GM21825 (cell line): Measurements from ENCODE around the gene COL4A2.
"Not testable (repeated sequence)": the region's sequence is repeated elsewhere in the genome, so short reads cannot be mapped to it uniquely, and the experiment has no call there.

Source experiments
- ATAC-seq: cut with Tn5 transposase; IDR thresholded peaks from one replicate; pipeline ENCODE4 v1.9.1; 2021; ENCODE audit warnings: mild to moderate bottlenecking, moderate library complexity; ENCODE audit not compliant: unreplicated experiment

Gene COL4A2

DNA sequence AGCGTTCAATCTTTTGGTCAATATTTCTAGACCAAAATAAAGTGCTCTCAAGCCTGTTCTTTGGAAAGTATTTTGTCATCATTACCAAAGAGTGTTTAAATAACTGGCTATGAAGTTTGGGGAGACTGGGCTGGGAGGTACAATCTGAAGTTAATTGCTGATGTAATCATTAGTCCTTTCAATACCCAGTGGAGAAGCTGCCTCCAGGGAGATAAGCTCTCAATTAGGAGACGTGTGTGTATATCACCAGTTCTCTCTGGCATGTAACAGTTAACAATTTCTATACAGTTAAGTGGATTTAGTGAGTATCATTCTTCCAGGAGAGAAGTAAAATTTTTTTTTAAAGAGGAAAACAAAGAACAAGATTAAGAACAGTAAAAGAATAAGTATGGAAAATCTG, 1.5 kb upstream of the COL4A2 start:
- ATAC-seq: no peak

DNA sequence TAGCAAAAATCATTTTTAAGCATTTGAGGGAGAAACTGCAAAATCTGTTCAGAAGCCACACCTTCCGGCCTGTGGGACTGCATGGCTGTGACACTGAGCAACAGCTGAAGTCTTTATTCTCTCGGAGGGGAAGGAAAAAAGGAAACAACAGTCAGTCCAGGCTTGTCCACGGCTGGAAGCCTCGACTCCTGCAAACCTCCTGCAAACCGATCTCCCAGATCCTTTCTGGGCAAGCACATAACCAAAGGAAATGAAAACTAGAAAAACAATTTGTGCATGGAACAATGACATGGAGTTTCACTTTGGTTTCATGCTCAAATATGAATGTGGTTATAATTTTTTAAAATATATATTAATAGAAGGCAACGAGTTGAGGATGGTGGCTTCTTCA, 1.1 kb upstream of the COL4A2 start:
- no peak for ATAC-seq

DNA sequence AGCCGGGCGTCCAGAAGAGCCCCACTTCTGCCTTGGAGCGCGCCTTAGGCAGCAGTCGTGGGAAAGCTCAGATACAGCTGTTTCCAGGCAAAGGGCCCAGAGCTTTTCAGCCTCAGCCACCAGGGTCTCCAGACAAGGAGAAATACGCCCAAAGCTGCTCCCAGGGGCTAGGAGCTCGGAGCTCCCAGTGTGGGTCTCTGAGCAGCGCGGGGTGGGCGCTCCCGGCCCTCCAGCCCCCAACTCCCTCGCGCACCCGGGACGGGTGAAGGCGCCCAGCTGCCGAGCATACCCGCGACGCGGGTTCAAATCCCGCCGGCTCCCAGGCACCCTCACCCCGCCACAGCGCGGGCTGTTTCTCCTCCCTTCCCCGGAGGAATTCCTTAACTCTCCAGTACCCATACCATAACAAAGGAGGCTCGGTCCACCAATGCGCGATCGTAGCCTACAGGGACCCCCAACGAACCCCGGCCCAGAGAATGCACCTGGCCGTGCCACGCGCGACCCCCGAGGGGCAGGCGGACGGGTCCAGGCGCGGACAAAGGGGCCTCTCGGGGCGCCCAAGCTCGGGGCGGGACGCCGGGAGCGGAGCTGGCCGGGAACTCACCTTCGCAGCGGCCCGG, 634 bp upstream of the COL4A2 start:
- no peak for ATAC-seq

DNA sequence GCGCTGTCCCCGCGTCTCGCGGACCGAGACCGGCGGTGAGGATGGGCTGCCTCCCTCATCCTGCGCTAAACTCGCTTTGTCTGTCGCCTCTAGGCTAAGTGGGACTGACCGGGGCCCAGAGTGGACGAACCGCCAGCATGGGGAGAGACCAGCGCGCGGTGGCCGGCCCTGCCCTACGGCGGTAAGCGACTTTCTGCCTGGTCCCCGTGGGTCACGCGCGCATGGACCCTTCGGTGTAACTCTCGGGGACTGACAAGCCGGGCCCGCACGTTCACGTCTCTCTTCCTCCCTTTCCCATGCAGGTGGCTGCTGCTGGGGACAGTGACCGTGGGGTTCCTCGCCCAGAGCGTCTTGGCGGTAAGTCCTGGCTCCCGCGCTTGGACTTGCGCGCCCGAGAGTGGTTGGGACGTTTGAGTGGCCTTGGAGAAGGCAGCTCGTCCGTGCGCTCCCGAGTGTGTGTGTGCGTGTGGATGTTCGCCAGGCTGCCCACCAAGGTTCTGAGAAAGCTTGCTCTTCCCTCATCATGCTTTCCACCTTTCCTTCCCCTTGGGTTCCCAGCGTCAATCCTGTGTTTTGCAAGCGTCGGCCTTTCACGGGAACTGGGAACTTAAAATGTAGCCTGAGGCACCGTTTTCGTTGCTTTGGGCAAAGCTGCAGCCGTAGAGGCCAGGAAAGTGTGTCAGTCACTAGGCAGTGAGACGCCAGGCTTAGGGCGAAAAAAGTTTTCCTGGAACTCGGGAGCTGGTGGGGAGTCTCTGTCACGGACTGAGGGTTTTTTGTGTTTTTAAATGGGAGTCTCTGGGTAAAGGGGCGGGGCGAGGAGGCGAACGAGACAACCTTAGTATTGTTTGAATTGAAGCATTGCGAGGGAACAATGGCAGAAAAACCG, 927 bp downstream of the COL4A2 start:
- ATAC-seq: no peak

DNA sequence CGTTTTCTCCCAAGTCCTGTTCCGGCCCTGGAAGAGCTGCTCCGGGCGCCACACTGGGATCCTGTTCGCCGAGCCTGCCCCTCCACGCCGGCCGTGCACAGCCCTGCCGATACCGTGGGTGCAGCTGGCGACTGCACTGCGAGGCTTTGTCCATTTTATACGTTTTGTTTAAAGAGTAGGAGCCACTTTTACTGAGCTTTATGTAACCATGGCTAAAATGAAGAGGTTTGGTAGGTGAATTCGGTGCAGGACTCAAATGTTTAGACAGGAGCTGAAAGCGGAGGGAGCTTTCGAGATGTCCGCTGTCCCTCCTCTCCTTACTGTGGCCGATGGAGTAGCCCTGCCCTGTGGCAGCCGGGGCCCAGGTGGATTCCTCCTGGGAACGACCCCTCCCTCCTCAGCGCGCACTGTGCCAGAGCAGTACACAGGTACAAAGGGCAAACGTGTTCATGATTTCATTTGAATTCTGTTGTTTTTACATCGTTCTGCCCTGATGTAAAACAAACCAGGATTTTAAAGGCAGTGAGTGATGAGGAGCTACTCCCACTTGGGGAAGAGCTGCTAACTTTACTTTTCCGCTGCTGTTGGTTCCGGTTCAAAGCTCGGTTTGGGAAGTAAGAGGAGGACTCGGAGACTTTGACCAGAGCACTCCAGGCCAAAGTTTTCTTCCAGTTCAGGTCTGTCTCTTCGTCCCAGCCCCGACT, 1.7 kb downstream of the COL4A2 start:
- ATAC-seq: no peak

DNA sequence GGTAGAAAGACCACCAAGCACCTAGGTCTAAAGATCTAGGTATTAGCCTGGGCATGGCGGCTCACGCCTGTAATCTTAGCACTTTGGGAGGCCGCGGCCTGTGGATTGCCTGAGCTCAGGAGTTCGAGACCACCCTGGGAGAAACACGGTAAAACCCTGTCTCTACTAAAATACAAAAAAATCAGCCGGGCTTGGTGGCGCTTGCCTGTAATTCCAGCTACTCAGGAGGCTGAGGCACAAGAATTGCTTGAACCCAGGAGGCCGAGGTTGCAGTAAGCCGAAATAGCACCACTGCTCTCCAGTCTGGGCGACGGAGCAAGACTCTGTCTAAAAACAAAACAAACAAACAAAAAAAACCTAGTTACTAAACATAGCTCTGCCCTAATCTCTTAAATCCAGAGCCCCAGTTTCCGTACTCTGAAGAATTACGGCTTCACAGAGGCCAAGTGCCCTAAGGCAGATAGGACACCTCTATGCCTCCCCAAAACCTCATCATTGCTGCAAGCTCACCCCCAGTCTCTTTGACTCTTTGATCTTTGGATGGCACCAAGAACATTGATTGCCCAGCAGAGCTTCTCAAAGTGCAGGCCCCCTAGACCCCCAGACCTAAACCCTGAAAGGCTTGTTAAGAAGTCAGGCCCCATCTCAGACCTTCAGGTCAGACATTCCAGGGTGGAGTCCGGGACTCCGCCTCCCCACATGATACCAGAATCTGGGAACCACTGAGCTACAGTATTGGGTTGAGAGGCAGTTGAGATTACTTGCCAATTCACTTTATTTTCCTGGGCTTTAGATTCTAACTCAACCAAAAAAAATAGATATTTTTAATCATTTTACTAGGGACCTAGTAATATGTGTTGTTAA, 2.8 kb downstream of the COL4A2 start:
- ATAC-seq: no peak

DNA sequence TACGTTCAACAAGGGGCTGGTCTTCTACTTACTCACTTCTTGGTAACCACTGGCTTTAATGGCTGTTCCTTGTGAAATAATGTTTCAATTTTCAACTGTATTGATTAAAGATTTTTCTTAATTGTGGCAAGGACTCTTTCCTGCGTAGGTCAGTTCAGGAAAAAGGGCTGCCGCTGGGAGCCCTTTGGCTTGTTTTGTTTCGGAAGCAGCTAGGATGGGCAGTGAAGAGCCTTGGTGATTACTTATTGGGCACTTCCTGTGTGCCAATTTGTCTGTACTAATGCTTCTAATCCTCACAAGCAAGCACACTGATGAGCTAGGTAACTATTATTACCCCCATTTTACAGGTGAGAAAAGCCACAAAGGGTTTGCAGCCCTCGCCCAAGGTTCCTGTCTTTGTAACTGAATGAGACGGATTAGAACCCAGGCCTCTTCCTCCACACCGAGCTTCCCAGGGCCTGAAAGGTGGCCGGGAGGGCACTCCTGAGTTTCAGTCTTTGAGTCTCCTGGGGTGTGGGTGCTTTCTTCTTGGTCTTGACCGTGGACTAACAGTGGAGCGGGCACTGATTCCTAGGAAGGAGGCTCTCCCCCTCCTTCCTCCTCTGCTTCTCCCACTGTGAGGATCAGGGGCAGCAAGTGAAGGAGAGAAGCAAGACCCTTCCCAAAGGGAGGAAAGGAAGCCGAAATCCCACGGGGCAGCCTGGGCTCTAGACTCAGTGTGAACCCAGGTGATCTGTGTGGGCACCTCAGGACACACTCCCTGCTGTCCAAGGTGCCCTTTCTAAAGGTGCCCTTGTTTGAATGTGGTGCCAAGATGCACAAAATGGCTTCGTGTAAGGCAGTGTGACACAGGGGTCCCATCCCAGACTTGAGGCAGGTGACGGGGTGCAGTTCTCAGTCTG, 3.7 kb downstream of the COL4A2 start:
- no peak for ATAC-seq

DNA sequence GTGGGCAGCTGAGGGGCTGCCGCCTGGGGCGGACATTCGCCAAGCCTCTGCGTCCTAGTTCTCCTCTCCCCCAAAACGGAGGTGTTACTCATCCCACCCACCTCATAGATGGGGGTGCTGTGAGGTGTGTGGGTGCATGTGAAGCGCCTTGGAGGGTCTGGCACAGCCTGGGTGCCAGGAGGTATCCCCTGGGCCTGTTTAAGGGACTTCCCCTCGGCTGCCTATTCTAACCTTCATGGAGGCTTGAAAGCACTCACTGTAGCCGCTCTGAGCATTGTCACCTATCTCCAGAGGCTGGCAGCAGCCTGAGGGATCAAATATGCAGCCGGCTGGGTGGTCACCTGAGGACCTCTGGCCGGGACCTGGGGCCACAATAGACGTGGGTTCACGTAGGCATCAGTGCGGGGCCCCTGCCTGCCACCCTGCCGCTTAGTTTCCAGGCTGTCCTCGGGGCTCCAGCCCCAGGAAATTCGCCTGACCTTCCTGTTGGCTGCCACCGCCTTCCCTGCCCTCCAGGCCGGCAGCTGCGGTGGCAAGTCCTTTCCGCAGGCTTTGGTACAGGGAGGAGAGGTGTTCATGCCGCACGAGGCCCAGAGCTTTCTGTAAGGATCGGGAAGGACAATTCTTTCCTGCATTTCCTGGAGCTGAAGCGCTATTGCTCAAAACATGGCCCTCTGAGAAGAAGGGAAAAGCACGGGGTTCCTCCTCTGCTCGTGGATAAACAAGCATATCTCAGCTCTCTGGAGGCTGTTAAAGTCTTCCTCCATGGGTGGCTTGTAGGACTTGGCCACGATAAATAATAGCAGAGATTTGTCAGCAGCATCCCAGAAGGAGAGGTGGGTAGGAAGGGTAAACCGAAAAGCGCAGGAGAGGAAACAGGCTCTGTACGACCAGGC, 4.6 kb downstream of the COL4A2 start:
- no peak for ATAC-seq

DNA sequence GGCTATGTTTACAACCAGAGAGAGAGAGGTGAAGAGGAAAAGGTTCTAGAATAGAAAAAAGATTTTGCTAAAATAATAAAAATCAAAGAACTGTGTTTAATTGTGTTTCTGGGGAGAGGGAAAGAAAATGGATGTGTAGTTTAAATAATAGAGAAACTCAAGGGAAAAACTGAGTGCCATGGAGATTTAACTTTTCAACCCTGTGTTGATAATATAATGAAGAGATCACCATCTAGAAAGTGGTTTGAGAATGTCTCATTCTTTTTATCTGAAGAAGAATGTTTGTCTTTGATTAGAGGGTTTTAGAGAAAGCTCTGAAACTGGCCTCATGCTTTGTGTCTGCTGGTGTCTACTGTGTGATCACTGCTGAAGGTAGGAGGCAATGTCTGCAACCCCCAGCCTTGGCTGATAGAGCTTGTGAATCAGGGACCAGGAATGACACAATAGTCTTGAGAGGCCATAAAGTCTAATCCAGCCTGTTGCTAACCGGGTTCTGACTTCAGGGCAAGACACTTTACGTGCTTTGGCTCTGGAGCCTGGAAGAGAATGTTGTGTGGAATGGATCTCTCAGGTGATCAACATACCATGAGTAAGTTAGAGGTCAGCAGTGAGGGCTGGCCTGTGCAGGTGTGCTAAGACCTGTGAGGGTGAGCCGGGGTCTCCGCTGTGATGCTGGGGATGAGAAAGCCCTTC, 5.4 kb downstream of the COL4A2 start:
- ATAC-seq: no peak

DNA sequence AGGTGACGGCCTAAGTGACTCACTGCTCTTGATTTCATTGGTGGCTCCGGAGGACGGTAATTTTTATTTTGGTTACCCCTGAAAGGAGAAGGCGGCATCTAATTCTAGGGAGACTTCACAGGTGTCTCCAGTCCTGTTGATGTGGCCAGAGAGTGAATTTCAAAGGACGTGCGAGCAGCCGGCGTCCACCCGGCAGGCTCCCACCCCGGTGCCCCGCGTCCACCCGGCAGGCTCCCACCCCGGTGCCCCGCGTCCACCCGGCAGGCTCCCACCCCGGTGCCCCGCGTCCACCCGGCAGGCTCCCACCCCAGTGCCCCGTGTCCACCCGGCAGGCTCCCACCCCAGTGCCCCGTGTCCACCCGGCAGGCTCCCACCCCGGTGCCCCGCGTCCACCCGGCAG, 6.2 kb downstream of the COL4A2 start:
- not testable (repeated sequence) for ATAC-seq

DNA sequence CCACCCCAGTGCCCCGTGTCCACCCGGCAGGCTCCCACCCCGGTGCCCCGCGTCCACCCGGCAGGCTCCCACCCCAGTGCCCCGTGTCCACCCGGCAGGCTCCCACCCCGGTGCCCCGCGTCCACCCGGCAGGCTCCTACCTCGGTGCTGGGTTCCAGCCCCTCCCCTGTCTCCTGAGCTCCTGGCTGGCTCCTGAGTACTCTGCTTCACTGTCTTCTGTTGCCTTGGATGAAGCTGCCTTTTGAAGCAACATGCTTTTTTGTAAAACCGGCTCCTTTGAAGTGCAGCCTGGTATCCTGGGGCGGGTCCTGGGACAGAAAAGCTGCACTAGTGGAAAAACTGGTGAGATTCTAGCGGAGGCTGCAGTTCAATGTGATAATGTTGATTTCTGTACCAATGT, 6.6 kb downstream of the COL4A2 start:
- not testable (repeated sequence) for ATAC-seq

DNA sequence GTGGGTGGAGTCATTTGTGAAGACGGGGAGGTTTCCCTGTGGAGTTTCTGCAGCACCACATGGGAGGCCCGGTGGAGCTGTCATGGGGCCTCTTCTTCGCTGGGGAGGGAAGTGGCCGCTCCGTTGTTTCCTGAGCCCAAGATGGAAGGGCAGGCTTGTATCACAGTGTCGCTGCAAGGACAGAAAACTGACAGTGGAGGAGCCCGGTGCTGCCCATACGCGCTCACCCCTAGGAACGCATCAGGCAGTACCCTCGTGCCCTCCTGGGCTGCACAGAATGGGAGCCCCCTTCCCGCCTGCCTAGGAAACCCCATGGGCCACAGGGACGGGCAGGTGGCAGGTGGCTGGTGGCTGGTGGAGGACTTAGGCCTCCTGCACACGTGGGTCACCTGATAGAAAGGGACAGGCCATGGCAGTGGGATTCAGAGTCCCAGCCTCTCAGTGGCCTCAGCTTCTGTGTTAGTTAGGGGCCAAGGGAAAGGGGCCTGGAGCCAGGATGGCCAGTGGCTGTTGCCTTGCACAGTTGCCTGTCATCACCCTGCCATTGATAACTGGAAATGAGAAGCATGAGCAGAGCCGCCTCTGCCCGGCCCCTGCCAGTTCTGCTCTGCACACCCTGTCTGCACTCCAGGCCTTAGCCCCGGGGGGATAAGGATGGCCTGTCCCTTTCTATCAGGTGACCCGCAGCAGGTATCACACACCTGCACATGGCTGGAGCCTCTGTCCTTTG, 7.6 kb downstream of the COL4A2 start:
- no peak for ATAC-seq

DNA sequence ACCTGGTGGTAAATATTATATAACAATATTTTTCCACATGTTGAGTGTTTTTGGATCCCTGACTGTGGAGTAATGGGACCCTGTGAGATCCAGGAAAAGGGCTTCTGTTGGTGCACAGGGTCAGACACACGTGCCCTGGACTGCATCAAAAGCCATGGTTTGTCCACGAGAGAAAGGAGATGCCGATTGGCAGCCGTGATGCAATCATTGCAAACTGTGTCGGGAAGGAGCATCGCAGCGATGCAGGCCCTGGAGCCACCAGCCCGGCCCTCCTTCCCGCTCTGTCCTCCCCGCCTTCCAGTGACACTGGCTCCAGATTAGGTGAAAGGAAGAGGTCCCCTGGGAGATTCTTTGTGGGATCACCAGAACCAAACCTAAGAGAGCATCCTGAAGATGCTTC, 9.1 kb downstream of the COL4A2 start:
- ATAC-seq: no peak

DNA sequence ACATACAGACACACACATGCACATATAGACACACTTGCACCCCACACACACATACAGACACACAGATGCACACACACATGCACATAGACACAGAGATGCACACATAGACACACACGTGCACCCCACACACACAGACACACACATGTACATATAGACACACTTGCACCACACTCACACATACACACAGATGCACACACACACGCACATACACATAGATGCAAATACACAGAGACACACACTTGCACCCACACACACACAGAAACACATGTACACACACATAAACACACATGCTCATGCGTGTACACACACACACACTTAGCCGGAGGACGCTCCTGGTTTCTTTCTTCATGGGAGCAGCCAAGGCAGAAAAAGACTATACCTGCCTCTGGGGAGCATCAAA, 10.0 kb downstream of the COL4A2 start:
- no peak for ATAC-seq

DNA sequence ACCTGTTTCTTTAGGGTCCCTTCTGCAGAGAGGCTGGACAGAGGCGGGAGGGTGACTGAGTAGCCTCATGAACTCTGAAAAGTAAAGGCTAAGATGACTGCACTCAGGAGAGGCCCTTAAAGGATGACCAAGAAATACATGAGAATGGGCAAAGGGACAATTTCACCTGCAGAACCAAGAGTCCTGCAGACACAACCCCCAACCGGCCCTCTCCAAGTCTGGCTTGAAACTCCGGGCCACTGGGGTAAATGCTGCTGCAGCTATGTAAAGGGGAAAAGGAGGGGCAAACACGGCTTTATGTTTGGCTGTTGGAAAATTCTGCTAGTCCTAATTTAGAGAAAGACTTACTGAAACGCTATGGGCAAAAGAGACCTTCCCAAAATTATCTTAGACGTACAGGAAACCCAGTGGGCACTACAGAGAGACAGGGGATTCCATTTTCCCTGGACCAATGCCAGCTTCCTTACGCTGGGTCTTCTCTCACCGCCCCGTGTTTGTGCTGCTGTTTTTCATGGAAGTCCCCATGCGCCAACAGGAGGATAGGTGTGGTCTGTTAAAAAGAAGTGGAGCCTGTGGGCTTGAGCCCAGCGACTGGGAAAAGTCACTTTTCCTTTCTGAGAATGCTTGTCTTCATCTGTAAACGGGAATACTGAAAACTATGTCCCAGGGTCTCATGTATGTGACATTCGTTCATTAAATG, 10.6 kb downstream of the COL4A2 start:
- ATAC-seq: no peak

DNA sequence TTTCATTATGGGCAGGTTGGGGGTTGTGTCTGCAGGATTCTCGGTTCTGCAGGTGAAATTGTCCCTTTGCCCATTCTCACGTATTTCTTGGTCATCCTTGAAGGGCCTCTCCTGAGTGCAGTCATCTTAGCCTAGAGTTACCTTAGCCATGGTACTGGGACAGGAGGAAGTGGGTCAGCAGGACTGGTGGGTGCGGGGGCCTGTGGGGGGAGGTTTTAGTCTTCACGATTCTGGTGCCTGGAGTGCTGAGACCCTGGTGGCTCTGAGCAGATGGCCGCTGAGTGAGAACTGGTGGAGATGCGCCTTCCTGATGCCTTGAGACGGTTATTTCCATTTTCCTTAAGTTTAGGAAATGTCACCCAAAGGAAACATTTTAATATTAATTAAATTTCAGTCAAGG, 11.8 kb downstream of the COL4A2 start:
- ATAC-seq: no peak

DNA sequence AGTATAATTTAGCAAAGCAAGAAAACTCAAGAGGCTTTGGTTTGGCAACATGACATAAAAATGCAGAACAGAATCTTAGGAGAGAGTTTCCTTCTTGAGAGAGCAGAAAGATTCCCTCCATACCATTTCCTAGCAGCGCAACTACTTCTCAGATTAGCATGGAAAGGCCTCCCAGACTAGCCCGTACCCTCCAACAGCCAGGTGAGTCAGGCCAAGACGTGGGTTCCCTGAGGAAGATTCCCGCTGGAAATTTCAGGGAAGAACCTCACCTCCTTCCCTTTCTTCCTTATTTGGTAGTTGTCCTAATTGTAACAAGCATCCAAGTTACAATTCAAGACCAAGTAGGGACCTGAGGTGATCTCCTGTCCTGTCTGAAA, 12.3 kb downstream of the COL4A2 start:
- no peak for ATAC-seq
